HTERT RPE-1 (cell line): Measurements from ENCODE around the gene SLCO3A1.

Experiments used
- in situ Hi-C: fragments of 300-500 bp; cut with MboI; formaldehyde crosslinking; loops from 4 replicates; pipeline ENCODE4 v1.14.3; 2020; ENCODE audit warnings: low sequenced_read_pairs

Gene SLCO3A1

DNA sequence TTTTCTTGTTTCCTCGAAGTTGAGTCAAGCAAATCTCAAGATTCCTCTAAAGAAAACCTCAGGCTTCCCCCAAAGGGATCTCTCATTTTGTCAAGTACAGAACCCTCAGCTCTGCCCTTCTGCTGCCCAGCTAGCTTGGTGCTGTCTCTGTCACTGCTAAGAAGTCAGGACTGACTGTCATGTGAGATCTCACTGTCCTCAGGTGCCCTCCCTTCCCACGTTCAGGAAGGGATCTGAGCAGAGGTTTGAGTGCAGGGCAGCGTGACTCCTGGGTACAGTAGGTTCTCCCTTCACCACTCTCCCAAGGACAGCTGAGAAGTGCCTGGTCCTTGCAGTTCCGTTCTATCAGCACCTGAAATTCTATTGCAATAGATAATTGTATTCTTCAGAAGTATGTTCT, 229.7 kb downstream of the SLCO3A1 start:
- in situ Hi-C loops: no loop called here

DNA sequence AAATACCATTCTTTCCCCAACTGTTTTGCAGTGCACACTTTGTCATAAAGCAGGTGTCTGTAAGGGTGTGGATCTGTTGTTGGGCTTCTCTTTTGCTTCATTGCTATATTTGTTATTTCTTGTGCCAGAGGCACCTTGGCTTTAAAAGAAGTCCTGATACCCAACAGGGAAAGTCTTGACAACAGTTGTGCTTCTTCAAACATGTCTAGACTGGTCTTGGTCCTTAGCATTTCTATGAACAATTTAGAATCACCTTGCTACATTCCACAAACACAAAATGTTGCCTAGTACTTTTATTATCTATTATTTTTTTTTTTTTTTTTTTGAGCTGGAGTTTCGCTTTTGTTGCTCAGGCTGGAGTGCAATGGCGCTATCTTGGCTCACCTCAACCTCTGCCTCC, 233.7 kb downstream of the SLCO3A1 start:
- in situ Hi-C loops: no loop called here

DNA sequence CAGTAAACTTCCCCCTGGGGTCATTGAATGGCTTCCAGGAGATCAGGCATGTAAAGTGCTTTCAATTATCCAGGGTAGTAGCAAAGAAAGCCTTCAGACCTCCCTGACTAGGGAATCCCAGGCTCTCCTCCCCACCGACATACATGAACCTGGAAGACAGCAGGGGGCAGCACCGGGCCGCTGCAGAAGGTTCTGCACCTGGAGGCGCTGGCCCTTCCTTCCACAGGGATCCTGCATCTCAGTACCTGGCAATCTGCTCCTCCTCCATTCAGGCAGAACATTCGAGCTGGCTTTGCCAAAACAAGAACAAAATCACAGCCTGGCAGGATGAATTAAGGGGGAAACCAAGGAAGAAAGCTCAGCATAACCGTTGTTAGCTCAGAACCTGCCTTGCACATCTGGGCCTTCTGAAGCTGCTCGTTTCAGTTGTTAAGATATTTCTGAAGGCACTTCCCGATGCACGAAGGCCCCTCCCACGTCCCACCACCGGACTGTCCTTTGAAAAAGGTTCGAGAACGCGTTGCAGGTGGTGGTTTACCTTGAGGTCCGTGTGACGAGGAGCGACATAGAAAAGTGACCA, 237.7 kb downstream of the SLCO3A1 start:
- in situ Hi-C loops: no loop called here

DNA sequence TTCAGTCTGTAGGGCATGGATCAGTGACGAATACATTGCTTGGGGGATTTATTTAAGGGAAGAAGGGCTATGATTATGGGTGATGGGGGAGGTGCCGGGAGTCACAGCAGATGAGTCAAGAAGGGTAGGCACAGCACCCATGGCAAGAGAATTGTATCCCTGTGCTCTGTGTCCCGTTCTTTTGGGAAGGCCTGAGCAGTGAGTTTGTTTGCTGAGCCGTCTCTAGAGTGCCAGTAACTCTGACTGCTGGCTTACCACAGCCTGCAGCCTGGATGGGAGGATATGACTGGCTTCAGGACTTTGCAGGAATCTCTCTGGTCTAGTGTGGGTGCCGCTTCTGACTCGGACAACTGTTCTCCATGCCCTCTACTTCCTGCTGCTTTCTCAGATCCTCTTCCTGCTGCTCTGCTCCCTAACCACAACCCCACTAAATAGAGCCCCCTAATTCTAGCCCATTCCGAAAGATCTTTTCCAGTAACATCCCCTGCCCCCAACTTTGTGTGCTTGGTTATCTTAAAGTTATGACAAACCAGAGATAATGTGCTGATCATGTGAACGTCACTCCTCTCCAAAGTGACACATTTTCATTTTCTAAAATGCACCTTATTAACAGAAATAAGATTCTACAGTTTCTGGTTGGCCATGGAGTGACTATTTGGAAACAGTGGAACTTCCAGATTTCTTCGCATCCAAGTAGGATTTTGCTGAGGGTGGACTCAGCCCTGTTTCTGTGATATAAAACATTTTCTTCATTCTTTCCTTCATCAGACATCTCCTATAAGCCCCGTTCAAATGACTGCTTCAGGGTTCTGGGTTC, 239.0 kb downstream of the SLCO3A1 start:
- in situ Hi-C loops: no loop called here

DNA sequence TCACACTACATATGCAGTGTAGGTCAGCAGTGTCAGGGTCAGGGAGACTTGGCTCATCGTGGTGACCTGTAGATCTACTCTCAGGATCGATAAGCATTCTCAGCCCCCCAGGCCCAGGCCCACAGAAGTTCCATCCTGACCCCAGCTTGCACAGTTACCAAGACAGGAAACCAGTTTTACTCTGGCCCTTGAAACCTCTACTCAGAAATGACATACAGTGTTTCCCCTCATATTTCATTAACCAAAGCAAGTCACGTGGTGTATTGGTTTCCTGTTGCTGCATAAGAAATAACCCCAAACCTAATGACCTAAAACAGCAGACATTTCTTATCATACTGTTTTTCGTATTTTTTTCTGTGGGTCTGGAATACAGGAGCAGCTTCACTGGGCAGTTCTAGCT, 242.2 kb downstream of the SLCO3A1 start:
- in situ Hi-C loops: no loop called here

DNA sequence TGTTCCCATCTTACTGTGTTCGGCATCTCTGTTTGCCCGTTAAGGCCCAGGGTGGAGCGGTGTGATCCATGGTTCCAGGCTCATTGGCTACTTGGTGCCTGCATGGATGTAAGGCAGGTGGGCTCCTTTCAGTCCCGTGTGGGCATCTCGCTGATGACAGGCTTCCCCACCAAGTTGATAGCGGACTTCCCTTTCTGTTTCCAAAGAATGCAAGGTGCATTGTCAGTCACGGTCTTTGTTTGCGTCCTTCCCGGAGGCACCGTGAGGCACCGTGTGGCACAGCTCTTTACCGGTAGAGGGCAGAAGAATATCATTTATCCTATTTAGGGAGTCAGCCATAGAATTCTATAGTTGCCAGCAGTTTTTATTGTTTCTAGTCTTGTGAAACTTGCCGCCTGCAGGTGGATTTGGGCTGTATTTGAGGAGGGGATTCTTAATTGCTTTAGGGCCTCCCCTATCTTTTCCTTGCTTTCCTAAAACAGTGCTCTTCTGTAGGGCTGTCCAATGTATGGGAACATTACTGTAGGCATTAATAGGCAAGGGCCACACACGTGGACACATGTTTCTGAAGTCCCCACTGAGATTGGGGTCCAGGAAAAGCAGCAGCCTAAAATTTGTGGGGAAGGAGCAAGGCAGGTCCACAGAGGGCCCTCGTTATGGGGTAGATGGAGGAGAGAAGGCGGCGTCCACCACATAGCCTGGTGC, 244.1 kb downstream of the SLCO3A1 start:
- in situ Hi-C loops: no loop called here

DNA sequence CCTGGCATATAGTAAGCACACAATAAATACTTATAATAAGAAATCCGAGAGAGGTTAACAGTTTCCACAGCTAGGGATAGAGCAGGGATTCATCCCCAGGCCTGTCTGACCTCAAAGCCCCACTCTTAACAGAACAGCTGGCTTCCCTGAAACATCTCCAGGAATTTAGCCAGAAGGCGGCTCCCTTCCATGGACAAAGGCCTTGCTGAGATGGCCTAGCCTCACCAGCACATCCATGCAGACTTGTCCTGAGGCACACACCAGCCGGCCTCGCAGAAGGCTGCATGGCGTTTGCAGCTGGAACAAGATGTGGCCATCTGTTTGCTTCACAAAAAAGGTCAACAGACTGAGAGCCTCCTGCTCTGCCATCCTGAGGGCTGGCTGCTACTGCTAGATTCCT, 245.4 kb downstream of the SLCO3A1 start:
- in situ Hi-C loops: no loop called here

DNA sequence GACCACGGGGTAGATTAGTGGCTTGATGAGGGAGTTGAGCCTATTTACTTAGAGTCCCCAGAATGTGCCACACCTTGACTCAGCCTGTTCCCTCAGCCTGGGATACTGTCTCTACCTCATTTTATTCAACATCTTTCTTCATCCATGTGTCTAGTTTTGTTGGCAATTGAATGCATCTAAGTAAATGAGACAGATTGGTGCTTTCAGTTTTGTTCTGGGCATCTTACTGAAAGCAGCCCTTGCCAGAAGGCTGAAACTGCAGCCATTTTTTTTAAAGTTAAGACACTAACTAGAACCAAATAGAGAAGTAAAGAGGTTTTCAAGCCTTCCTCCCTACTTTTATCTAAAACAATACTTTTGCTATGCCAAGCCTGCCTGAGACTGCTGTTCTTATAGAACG, 246.8 kb downstream of the SLCO3A1 start:
- in situ Hi-C loops: no loop called here

DNA sequence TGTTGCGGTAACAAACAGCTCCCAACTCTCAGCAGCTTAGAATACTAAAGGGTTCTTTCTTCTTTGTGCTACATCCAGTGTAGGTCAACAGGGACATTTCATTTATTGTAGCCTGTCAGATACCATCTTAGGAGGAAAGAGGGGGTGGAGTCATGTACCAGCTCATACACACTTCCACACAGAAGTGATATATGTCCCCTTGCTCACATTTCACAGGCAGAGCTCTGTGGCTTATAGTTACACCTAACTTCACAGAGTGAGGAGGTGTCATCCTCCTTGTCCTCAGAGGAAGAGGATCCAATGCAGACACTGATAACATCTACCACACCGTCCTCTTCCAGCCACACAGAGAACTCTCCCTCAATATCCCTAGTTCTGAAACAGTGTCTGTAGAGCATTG, 247.2 kb downstream of the SLCO3A1 start:
- in situ Hi-C loops: no loop called here

DNA sequence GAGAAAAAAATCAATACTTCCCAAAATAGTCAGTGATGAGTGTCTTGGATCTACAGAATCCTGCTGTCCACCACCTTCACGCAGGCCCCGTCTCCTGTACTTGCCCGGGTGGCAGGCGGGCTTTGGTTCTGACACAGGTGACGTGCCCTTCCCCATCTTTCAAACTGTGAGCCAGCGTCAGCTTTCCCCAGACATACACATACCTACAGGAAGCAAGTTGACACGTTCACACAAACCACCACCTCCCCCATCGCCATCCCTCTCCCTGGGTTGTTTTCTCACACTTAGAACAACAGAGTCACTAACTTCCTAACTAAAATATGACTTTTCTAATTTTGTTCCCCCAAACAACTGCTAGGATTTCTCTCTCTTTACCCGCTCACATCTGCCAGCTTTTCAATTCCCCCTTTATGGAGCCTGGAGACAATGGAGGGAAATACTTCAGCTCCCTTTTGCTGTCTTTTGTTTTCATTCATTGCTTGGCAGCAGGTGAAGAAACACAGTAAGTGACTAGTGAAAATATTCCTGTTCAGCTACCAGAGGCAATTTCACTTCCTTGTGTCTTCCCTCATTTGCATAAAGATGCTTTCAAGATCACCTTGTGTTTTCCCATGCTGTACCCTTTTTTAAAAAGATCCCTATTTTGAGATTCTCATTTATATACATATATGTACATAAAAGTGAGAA, 248.3 kb downstream of the SLCO3A1 start:
- in situ Hi-C loops: no loop called here

DNA sequence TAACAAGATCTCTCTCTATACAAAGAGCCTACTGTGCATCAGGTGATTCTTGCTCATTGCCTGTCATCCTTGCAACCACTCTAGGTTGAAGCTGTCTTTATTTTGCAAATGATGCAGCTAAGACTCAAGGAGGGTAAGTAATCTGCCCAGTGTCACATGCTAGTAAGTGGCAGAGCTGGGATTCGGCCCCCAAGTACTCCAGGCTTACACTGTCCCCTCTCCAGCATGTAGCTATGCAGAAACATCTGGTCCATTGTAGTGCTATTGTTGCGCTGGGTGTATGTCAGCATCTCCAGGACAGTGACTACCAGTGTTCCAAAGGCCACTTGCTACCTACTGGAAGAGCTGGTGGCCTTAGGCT, 248.9 kb downstream of the SLCO3A1 start:
- in situ Hi-C loops: no loop called here

DNA sequence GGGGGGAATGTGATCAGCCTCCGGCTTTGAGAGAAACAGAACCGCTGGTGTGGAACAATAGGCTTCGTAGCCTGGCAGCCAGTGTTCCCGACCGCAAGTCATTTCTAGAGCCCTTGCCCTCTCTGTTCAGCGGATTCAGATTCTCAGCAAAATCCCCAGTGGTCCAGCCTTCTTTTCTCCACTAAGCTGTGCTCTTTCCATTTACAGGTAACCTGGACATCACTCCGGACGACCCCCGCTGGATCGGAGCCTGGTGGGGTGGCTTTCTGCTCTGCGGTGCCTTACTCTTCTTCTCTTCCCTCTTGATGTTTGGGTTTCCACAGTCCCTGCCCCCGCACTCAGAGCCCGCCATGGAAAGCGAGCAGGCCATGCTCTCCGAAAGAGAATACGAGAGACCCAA, 250.6 kb downstream of the SLCO3A1 start:
- in situ Hi-C loops: no loop called here

DNA sequence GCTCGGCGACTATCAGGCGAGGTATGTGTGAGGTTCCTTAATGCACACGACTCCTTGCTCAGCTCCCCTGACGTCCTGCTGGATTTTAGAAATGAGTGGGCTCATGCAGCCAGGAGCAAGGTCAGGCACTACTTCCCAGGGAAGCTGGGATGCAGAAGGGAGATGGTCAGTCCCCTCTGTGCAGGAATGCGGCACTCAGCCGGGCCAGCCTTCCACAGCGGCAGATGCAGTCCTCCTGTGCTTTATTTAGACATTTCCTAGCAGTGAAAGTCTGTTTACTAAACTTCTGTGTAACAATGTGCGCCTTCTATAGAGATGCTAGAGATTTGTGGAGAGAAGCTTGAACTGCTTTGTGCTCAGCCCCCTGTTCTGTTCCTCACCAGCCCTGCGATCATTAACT, 252.1 kb downstream of the SLCO3A1 start:
- in situ Hi-C loops: no loop called here

DNA sequence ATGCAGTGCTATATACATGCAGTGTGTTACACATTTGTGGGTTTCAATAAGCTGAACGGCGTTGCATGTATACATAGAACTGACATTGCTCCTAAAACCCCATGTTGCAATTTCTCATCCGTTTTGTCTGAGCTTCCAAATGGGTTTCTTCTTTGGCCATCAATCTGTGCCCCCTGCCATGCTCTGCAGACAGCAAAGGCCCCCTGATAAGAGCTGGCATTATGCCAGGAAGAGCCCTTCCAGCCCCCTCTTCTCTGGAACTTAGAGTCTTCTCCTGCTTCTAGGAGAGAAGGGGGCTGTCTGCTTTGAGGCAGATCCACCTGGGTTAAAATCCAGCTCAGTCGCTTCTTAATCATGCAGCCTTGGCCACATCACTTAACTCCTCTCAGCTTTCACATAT, 254.0 kb downstream of the SLCO3A1 start:
- in situ Hi-C loops: no loop called here

DNA sequence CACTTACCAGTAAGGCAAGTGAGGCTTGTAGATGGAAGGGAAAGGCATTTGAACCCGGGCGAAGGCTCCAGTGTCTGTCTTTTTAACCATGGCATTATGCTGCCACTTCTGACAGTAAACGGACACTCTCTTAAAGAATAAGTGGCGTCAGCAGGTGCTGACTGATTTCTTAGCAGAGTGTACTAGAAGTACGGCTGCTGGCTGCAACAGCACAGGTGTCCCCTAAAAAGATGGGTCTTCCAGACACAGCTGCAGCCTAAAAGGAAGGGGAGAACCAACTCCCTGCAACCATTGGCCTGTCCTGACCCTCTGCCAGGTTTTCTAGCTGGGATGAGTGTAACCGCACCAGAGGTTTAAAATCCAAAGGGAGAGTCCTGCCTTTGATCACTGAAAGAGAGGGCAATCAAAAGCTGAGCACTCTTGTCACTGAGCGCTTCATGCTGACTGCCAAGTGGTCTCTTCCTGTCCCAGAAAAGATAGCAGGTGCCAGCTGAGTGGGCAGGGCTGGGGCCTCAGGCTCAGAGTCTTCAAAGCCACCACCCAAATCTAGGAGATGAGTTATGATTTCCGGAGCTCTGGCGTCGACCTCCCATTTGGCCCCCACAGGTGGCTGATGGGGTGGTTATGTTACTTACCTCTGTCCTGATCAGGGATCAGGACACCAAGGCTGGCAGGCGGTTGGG, 255.8 kb downstream of the SLCO3A1 start:
- in situ Hi-C loops: no loop called here

DNA sequence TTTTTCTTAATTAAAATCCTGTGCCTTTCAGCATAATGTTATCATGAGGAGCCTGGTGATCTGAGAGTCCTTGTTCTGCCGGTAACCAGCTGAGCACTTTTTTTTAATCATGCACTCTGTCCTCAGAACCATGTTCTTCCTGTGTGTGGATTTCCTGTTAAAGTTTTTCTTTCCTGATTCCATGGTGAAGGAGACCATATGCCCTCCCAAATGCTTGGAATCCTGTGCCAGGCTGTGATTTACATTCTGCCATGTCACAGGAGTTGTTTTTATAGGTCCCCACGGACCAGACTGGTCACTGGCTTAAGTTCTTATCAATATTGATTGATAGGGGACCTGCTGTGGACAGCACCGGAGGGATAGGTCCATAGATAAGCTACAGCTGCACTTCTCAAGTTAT, 257.8 kb downstream of the SLCO3A1 start:
- in situ Hi-C loops: no loop called here

DNA sequence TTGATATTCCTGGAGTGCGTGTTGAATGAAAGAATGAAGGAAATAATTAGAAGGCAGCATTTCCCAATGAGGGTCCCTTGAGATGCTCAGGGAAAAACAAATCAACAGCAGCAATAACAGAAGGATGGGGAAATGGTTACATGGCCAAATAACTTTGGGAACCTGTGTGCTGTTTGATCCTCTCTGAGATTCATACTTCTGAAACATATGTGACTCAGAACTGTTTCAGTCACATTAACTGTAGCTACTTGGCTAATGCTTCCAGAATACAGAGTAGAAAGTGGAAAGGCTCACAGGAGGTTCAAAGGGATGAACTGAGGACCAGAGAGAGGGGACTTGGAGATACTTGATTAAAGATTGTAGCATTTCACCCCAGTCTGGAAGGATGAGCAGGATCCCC, 258.2 kb downstream of the SLCO3A1 start:
- in situ Hi-C loops: no loop called here

DNA sequence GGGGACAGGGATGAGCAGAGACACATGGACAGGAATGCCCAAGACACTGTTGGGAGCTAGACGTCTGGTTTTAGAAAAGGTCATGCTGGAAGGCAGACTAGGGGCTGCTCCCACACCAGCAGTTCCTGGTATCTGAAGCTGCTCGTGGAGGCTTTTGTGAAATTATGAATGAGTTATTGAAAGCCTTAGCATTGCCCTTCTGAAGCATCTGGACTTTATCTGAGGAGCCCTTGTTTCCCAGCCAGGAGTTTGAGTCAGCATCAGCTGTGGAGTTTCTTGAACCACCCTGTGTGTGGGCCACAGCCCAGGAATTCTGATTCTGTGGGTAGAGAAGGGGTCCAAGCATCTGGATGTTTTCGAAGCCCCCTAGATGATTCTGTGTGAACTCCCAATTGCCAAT, 258.7 kb downstream of the SLCO3A1 start:
- in situ Hi-C loops: no loop called here

DNA sequence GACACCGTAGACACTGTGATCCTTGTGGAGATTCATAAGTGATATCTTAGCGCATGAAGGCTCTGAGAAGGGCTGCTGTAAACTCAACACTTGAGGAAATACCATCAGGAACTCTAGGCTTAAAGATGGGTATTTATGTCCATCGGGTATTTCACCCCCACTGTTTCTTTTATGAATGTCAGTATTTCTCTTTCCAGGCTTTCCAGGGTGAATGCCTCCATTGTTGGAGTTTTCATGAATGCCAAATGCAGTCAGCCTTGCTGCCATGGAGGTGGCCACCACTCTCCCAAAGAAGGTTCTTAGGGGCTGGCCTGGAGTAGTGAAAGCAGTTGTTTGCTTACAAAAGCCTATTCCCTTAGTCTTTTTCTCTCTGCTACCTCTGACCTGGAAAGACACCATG, 259.2 kb downstream of the SLCO3A1 start:
- in situ Hi-C loops: no loop called here

DNA sequence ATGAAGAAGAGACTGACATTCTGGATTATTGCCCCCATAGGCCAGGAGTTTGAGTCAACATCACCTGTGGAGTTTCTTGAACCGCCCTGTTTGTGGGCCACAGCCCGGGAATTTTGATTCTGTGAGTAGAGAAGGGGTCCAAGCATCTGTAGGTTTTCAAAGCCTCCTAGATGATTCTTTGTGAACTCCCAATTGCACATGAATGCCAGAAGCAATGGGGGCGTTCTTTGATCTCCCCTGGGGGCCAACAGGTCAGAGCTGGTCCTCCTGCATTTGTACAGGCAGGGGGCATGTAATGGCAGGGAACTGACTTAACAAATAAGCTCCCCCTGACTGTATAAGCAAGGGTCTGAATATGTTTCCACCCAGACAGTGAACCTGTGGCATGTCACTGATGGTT, 260.3 kb downstream of the SLCO3A1 start:
- in situ Hi-C loops: no loop called here

DNA sequence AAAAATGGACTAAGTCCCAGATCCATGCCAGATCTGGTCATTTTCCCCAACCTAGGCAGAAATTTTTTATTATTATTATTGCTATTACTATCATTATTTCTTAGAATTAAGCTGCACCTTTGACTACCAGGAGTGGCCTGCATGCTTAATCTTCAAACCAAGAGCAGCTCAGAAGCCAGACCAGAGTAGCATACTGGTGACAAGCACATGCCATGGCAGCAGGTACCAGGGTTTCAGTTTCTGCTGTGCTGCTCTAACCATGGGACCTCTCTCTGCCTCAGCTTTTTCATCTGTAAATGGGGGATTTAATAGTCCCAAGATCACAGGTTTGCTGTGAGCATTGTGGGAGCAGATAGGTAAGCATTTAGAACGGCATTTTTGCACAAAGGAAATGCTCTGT, 262.3 kb downstream of the SLCO3A1 start:
- in situ Hi-C loops: no loop called here
